ENCODE results near the gene GOLGA1.
"Not testable (repeated sequence)": the region's sequence is repeated elsewhere in the genome, so short reads cannot be mapped to it uniquely, and the experiment has no call there.

The GOLGA1 gene

GRCh38 chr9:124855944-124856765, 84.7 kb downstream of the GOLGA1 start:
- DNase-seq: no peak

DNA sequence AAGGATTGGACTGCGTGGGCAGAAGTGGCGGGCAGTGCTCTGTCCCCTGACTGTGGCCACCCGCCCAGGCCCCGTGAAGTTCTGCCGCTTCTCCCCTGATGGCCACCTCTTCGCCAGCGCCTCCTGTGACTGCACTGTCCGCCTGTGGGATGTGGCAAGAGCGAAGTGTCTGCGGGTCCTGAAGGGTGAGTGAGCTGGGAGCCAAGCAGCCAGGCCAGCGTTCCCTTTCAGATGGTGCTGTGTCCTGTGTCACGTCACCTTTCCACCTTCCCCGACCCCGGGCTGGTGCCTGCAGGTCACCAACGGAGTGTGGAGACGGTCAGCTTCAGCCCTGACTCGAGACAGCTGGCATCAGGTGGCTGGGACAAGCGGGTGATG, 85.3 kb downstream of the GOLGA1 start:
- DNase-seq: no peak

- no peak for DNase-seq
Observed at GRCh38 chr9:124854822-124855221, 86.1 kb downstream of the GOLGA1 start.

DNA sequence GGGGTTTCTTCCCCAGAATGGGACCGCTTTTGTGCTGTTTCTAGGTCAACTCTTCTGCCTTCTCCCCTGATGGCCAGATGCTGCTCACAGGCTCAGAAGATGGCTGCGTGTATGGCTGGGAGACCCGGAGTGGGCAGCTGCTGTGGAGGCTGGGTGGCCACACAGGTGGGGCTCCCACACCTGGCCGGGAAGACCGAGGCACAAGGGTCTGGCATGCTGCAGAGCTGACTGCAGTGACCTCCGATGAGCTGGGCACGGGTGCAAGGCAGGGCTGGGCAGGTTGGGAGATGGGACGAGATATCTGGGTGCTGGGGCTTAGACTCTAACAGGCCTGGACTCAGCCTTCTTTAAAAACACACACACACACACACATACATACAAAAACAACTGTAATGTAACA, 86.7 kb downstream of the GOLGA1 start:
- DNase-seq: no peak

DNA sequence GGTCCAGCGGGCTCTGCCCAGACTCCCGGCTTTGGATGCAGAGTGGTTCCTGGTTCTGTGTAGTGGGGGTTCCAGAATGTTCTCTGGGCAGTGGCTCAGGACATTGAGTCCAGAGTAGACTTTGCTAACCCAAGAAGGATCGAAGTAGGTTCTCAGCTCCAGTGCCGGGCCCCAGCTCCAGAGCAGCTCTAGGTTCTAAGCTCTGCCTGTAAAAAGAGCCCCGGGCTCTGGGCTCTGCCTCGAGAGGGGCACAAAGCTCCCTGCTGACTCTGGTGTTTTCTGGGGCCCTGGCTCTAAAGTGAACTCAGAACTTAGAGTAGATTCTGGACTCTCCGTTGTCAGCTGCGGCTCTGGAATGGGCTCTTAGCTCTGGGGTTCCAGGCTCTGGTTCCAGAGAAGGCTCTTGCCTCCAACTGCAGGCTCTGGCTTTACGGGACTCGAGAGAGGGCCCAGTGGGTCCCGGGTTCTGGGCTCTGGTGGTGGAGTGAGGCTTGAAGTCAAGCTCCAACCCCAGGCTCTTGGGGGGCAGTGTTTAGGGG, 87.2 kb downstream of the GOLGA1 start:
- no peak for DNase-seq

GRCh38 chr9:124852829-124853531, 87.9 kb downstream of the GOLGA1 start, which contains the start of gene WDR38:
Gene WDR38, plus strand, starts transcription at chr9:124853460. Its CDS starts 72 bp downstream, at chr9:124853532.
- DNase-seq: peak; percentile 86

GRCh38 chr9:124852121-124852828, 88.6 kb downstream of the GOLGA1 start:
- no peak for DNase-seq

GRCh38 chr9:124849801-124850200, 91.1 kb downstream of the GOLGA1 start:
- DNase-seq: no peak

GRCh38 chr9:124846969-124847368, 93.9 kb downstream of the GOLGA1 start:
- no peak for DNase-seq

GRCh38 chr9:124846467-124846866, 94.4 kb downstream of the GOLGA1 start:
- DNase-seq: not testable (repeated sequence)

- no peak for DNase-seq
Observed at GRCh38 chr9:124844291-124844690, 96.6 kb downstream of the GOLGA1 start.

DNA sequence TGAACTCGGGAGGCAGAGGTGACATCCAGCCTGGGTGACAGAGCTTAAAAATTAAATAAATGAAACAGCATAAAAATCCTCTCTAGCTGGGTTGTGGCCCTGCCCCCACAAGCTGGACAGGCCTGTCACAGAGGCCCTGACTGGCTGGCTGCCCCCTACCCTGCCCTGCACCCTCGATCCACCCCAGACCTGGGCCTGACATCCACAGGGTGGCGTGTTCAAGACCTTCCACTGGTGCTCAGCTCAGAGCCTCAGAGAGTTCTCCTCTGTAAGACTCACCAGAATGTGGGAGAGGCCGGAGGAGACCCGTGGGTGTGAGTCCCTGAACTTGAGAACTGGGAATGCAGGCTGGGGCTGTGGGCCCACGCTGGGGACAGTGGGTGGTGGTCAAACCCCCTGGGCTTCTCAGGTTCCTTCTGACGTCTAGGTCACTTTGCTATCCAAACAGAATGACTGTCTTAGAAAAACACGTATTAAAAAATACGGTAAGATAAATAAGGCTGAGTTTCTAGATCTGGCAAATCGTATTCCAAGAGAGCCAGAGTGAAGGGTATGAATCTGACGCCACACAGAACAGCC, 97.3 kb downstream of the GOLGA1 start:
- DNase-seq: no peak

- DNase-seq: no peak
Observed at GRCh38 chr9:124841075-124841821, 99.6 kb downstream of the GOLGA1 start.

GRCh38 chr9:124840300-124840833, 100.5 kb downstream of the GOLGA1 start:
- no peak for DNase-seq

- DNase-seq: no peak
Observed at GRCh38 chr9:124839612-124840299, 101.1 kb downstream of the GOLGA1 start.

GRCh38 chr9:124838567-124839275, 102.2 kb downstream of the GOLGA1 start:
- DNase-seq: not testable (repeated sequence)

- DNase-seq: not testable (repeated sequence)
Observed at GRCh38 chr9:124838132-124838531, 102.8 kb downstream of the GOLGA1 start.

- DNase-seq: no peak
Observed at GRCh38 chr9:124835026-124835557, 105.8 kb downstream of the GOLGA1 start.

DNA sequence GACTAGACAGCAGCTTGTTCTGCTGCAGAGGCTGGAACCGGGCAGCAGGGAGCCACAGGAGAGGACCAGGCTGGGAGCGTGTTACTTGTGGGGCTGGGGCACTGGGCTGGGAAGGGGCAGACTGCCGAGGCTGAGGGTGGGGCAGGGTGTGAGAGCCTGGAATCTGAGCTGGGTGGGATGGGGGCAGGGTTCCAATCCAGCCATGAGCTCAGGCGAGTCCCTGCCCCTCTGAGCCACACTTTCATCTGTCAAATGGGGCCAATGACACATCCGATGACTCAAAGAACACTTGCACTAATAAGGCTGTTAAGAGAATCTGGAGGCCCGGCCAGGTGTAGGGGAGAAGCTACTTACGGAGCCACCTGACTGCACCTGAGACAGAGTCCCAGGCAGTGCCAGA, 106.3 kb downstream of the GOLGA1 start:
- DNase-seq: no peak
